ENCODE measurements around the gene GYS1.

Gene GYS1

GRCh38 chr19:48947258-48947542, 45.9 kb downstream of the GYS1 start:
- FAIRE-seq, result no peak
- TF ChIP-seq CTCF (IDR thresholded peaks at IDR 0.05; ENCODE audit: insufficient read depth, missing control alignments), result no peak
- no peak for DNase-seq (ENCODE audit: insufficient read length, low spot score)

DNA sequence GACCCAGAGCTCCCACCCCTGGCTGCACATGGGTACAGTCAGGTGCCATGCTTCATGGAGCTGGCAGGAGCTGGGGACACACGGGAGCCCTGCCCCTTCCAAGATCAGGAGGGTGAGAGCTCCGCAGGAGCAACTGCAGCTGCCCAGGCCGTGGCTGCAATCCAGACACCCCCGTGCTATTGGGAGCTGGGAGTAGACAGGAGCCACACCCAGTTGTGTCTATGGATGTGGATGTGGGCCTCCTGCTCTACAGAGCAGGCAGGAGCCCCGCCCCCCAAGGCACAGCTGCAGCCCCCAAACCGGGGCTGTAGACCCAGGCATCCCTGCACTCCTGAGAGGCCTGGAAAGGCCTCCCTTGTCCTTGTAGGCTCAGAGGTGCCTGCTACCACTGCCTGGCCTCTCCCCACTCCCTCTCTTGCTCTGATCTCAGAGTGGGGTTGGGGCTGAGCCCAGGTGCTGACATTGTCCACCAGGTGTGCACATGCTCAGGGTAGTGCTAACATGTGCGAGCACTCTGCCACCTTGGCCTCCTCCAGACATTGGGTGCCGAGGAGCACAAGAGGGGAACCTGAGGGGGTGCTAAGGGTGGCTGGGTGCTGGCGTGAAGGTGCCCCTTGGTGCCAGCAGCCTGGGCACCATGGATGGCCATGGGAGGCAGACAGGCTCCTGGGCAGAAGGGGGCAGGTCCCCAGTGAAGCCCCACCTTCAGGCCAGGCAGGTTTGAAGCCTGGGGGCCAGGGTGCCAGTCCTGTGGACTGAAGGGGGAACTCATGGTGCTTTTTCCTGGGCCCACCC, 46.4 kb downstream of the GYS1 start:
- TF ChIP-seq CTCF (IDR thresholded peaks at IDR 0.05; ENCODE audit: insufficient read depth, missing control alignments), result no peak
- FAIRE-seq, result no peak

GRCh38 chr19:48945817-48946216, 47.3 kb downstream of the GYS1 start:
- FAIRE-seq, result no peak
- no peak for TF ChIP-seq CTCF (IDR thresholded peaks at IDR 0.05; ENCODE audit: insufficient read depth, missing control alignments)
- no peak for DNase-seq (ENCODE audit: insufficient read length, low spot score)

More for the DNA sequence above, 46.4 kb downstream of the GYS1 start:
- DNase-seq (ENCODE audit: insufficient read length, low spot score), result no peak

GRCh38 chr19:48945415-48945814, 47.7 kb downstream of the GYS1 start:
- no peak for TF ChIP-seq CTCF (IDR thresholded peaks at IDR 0.05; ENCODE audit: insufficient read depth, missing control alignments)
- DNase-seq (ENCODE audit: insufficient read length, low spot score), result no peak
- no peak for FAIRE-seq

DNA sequence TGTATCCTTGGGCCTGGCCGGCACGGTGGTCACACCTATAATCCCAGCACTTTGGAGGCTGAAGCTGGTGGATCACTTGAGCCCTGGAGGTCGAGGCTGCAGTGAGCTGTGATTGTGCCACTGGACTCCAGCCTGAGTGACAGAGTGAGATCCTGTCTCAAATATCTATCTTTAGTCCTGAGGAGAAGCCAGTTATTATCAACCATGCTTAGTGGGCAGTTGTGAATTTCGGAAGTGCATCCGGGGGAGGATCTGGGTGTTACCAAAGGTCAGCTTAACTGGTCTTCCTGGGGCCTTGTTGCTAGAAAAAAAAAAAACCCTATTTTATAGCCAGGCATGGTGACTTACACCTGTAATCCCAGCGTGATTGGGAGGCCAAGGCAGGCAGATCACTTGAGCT, 50.0 kb downstream of the GYS1 start:
- no peak for DNase-seq (ENCODE audit: insufficient read length, low spot score)
- TF ChIP-seq CTCF (IDR thresholded peaks at IDR 0.05; ENCODE audit: insufficient read depth, missing control alignments), result no peak
- no peak for FAIRE-seq

DNA sequence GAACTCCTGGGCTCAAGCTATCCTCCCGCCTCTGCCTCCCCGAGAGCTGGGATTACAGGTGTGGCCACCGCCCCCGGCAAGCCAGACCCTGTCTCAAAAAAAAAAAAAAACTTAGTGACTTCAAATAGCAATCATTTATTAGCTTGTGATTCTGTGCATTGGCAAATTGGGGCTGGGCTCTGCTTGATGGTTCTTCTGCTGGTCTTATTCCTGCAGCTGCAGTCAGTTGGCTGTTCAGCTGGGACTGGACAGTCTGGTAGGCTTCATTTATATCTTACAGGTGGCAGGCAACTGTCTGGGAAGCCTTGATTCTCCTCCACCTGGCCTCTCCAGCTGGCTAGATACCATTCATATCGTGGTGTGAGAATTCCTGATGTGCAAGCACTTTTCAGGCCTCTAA, 52.2 kb downstream of the GYS1 start:
- DNase-seq (ENCODE audit: insufficient read length, low spot score) (no peak), FAIRE-seq (no peak)
- no peak for TF ChIP-seq CTCF (IDR thresholded peaks at IDR 0.05; ENCODE audit: insufficient read depth, missing control alignments)

DNA sequence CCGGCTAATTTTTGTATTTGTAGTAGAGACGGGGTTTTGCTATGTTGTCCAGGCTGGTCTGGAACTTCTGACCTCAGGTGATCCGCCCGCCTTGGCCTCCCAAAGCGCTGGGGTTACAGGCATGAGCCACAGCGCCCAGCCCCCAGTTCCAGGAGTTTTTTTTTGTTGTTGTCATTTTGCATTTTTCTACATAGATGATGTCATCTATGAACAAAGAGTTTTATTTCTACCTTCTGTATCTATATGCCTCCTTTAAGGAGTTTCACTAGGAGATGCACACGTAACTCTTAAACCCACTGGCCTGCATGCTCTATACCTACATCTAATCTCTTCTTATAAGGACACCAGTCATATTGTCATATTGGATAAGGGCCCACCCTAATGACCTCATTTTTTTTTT, 54.9 kb downstream of the GYS1 start:
- DNase-seq (ENCODE audit: insufficient read length, low spot score) (no peak), FAIRE-seq (no peak)
- TF ChIP-seq CTCF (IDR thresholded peaks at IDR 0.05; ENCODE audit: insufficient read depth, missing control alignments), result no peak
